Stimulated activated CD4-positive, alpha-beta T cell treated with anti-CD3 and anti-CD28 coated beads, Interleukin-4, amount 100 ng/mL, for 1 hour (primary cell): ENCODE measurements around the gene STX1A.
A peak's percentile ranks its signal among the peaks of the same experiment; 100 is the strongest.
"Not testable (repeated sequence)": the region's sequence is repeated elsewhere in the genome, so short reads cannot be mapped to it uniquely, and the experiment has no call there.

Experiments
- DNase-seq: peaks from one replicate; pipeline ENCODE4 v3.0.0-alpha.2; 2020

STX1A gene

GRCh38 chr7:73734619-73735527, 15.4 kb upstream of the STX1A start:
- DNase-seq = peak; percentile 76

GRCh38 chr7:73732397-73732796, 12.9 kb upstream of the STX1A start:
- DNase-seq = no peak

- no peak for DNase-seq
Measured at GRCh38 chr7:73730485-73730884, 11.0 kb upstream of the STX1A start.

GRCh38 chr7:73728551-73728950, 9.1 kb upstream of the STX1A start:
- DNase-seq = no peak

- no peak for DNase-seq
Measured at GRCh38 chr7:73727952-73728351, 8.5 kb upstream of the STX1A start.

- DNase-seq = no peak
Measured at GRCh38 chr7:73726083-73726466, 6.6 kb upstream of the STX1A start.

- no peak for DNase-seq
Measured at GRCh38 chr7:73723813-73724212, 4.3 kb upstream of the STX1A start.

GRCh38 chr7:73722785-73723184, 3.3 kb upstream of the STX1A start:
- no peak for DNase-seq

- not testable (repeated sequence) for DNase-seq
Measured at GRCh38 chr7:73722182-73722581, 2.7 kb upstream of the STX1A start.

- DNase-seq = no peak
Measured at GRCh38 chr7:73721377-73721817, 1.9 kb upstream of the STX1A start.

- DNase-seq = not testable (repeated sequence)
Measured at GRCh38 chr7:73720443-73720842, 974 bp upstream of the STX1A start.

GRCh38 chr7:73719806-73720169, 319 bp upstream of the STX1A start:
- no peak for DNase-seq

- peak; percentile 39 for DNase-seq
Measured at GRCh38 chr7:73718438-73718881, 1.0 kb downstream of the STX1A start.

GRCh38 chr7:73717991-73718405, 1.5 kb downstream of the STX1A start:
- peak; percentile 73 for DNase-seq

GRCh38 chr7:73717025-73717807, 2.3 kb downstream of the STX1A start:
- DNase-seq = no peak

GRCh38 chr7:73716318-73716890, 3.1 kb downstream of the STX1A start:
- no peak for DNase-seq

GRCh38 chr7:73715648-73716317, 3.7 kb downstream of the STX1A start:
- peak; percentile 57 for DNase-seq

GRCh38 chr7:73713319-73713718, 6.2 kb downstream of the STX1A start:
- DNase-seq = not testable (repeated sequence)

- no peak for DNase-seq
Measured at GRCh38 chr7:73712773-73713172, 6.7 kb downstream of the STX1A start.

GRCh38 chr7:73708961-73709549, 10.4 kb downstream of the STX1A start:
- DNase-seq = no peak

GRCh38 chr7:73707045-73707631, 12.3 kb downstream of the STX1A start:
- DNase-seq = no peak
